Uterus (tissue), 2 donors: ENCODE results near the gene ITSN2.

ENCODE experiments used
- CTCF ChIP-seq, 4 experiments: fragments of 200-600 bp in 2 of 4; fragments of 450-650 bp in 2 of 4; sonication (generic) in 2 of 4; IDR thresholded peaks; one replicate each; pipeline ENCODE4 v1.5.1; 2016 to 2019; ENCODE audit warnings: antibody characterized with exemption in 4 of 4, mild to moderate bottlenecking in 2 of 4, moderate library complexity in 1 of 4
- POLR2A ChIP-seq, 2 donors: fragments of 450-650 bp; IDR thresholded peaks; one replicate each; pipeline ENCODE4 v1.6.1; 2016; ENCODE audit warnings: antibody characterized with exemption in 2 of 2, mild to moderate bottlenecking in 1 of 2, moderate library complexity in 1 of 2

- no peak for TF ChIP-seq CTCF (IDR thresholded peaks at IDR 0.05)
- TF ChIP-seq POLR2A (IDR thresholded peaks at IDR 0.05) = no peak
Observed at GRCh38 chr2:24163186-24163585, 197.2 kb downstream of the ITSN2 start.
